ENCODE results near the gene ATXN2.

DNA sequence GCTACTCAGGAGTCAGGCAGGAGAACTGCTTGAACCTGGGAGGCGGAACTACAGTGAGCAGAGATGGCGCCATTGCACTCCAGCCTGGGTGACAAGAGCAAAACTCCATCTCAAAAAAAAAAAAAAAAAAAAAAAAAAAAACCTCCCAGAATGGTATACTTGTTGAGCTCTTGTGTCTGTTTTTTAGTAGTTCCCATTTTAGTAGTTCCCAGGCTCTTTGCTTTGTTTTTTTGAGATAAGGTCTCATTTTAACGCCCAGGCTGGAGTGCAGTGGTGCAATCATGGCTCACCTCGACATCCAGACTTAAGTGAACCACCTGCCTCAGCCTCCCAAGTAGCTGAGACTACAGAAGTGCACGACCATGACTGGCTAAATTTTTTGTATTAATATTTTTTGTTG lies 13.4 kb downstream of the ATXN2 start:
- TF ChIP-seq POLR2A (IDR thresholded peaks at IDR 0.05) (no peak), CTCF (IDR thresholded peaks at IDR 0.05) (no peak)

Measured in body of pancreas (tissue), 4 donors.